Activated CD4-positive, alpha-beta T cell treated with anti-CD3 and anti-CD28 coated beads, Interleukin-10, Interleukin-2, amounts not matched to agents 100 ng/mL and 50 ng/mL, durations not matched to agents 16 hours and 8 hours (primary cell): Measurements from ENCODE around the gene NALCN.
"Not testable (repeated sequence)": the region's sequence is repeated elsewhere in the genome, so short reads cannot be mapped to it uniquely, and the experiment has no call there.

ENCODE experiments used
- DNase-seq: peaks from one replicate; pipeline ENCODE4 v3.0.0-alpha.2; 2020

NALCN gene

DNA sequence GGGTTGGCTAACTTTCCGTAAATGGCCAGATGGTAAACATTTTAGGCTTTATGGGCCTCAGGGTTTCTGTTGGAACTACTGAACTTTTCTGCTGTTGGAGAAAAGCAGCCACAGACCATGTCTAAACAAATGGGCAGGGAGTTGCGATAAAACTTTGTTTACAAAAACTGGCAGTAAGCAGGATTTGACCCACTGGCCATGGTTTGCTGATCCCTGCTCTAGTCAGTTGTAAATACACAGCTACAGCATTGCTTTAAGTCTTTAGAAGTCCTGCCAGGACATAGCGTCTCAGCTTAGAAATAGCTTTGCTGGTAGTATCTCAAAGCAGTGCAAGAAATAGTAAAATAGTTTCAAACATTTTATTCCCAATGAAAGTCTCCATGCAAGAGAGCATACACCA is 88.4 kb downstream of the NALCN start:
- DNase-seq = no peak

DNA sequence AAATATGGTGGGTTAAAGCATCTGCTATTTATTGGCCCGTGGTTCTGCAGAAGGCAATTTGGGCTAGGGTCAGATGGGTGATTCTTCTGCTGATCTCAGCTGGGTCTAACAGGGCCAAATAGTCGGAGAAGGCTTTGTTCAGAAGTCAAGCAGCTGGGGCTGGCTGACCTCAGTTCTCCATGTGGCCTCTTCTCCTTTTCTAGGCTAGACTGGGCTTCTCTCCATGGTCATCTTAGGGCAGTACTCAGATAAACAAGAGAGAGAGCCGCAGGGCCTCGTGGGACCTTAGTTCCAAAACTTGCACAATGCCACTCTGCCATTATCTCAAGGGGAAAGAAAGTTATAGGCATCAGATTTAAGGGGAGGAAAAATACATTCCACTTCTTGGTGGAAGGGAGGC is 89.6 kb downstream of the NALCN start:
- DNase-seq = no peak

- no peak for DNase-seq
Observed at GRCh38 chr13:101325423-101325822, 90.9 kb downstream of the NALCN start.

DNA sequence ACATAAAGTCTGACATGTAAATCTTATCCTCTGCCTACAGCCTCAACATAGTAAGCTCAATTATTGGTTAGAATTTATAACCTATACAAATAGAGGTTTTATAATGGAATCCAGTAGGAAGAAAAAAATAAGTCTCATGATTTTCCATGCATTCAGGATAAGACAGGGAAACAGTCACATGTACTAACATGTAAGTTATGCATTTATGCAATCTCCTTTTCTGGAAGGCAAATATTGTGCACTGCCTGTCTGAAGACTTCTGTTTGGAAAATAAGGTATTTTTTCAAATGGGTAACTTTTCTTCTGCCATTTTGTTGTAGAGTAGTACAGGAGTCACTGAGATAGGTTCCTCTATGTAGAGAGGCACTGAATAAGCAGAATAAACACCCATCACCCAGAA is 92.7 kb downstream of the NALCN start:
- DNase-seq = no peak

DNA sequence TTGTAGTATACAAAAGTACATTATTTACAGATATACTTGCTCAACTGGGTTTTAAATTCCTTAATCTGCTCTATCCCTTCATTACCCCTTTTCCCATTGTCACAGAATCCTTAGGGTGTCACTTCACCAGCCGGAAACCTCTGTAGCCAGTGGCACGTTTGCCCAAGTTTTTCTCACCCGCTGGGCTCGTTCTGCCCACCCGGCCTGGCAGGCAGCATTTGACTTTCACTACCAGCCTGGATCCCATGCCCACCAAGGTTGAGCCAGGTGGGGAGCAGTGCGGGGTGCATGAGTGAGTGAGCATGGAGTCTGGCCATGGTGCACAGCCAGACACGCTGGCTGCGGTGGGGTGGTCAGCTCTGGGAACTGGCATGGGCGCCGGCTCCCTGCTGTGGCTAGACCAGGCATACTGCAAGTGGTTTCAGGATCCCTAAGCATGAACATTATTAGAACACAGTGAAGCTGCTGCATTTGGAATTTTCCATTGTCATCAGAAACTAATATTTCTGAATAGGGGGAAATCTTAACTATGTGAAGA is 98.3 kb downstream of the NALCN start:
- no peak for DNase-seq

DNA sequence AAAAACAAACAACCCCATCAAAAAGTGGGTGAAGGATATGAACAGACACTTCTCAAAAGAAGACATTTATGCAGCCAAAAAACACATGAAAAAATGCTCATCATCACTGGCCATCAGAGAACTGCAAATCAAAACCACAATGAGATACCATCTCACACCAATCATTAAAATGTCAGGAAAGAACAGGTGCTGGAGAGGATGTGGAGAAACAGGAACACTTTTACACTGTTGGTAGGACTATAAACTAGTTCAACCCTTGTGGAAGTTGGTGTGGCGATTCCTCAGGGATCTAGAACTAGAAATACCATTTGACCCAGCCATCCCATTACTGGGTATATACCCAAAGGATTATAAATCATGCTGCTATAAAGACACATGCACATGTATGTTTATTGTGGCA is 102.8 kb downstream of the NALCN start:
- DNase-seq = not testable (repeated sequence)

DNA sequence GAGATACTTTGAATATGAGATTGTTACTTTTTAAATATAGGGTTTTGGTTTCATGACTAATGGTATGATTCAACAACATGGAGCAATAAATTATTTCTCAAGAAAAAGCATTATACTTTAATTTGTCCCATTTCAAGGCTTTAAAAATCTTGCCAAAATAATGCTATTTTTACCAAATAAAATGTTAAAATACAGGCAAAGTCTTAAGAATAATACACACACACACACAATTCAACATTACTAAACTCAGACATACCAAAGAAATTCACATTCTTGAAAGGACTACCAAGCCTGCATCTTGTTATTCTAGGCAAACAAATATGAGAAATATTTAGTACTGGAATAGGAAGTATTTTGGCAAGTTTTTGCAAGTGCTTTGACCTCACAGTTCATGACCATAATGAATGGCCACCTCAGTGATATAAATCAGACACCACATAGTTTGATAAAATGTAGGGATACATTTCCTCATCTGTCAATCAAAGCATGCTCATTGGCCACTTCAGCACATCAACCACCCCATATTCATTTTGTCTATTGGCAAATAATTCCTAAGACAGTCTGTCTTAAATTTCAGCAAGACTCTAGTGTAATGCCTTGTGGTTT is 107.2 kb downstream of the NALCN start:
- DNase-seq = no peak

GRCh38 chr13:101308247-101309013 is 107.9 kb downstream of the NALCN start:
- no peak for DNase-seq

DNA sequence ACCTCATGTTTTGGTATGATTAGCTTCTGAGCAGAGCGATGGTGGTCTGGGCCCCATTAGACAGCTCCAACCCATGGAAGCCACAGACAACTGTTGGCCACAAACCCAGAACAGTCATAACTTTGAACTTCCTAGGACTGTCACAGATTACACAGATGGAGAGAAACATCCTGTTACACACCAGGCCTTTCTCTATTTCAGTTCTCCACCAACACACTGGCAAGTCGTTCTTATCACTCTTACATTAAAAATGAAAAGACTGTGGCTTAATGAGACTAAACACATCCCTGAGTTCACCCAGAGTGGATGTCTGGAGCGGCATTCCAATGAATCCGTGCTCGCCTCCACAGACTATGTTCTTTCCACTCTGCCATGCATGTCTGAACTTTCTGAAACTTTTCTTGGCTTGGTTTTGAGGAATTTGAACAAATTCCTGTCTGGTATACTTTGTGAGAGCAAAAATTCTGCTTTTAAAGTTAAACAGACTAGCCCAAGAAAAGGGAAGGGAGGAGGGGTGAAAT is 109.1 kb downstream of the NALCN start:
- DNase-seq = no peak

- DNase-seq = no peak
Observed at GRCh38 chr13:101306773-101307172, 109.5 kb downstream of the NALCN start.

GRCh38 chr13:101305981-101306411 is 110.3 kb downstream of the NALCN start:
- DNase-seq = no peak

DNA sequence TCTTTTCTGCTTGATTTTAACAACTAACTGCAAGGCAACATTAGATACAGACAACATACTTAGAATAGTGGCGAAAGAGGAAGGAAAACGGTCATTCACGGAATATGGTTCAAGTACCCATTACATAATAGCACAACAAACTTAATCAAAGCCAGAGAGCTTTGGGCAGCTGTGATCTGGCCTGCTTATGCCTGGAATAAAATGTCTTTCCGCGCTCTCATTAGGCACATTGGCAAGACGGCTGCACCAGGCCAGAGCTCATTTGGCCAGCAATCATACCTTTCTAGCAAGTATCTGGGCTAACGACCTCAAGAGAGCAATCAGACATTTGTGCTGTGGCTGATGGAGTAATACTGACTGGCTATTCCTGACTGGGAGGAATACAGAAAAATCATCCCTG is 112.8 kb downstream of the NALCN start:
- DNase-seq = no peak

DNA sequence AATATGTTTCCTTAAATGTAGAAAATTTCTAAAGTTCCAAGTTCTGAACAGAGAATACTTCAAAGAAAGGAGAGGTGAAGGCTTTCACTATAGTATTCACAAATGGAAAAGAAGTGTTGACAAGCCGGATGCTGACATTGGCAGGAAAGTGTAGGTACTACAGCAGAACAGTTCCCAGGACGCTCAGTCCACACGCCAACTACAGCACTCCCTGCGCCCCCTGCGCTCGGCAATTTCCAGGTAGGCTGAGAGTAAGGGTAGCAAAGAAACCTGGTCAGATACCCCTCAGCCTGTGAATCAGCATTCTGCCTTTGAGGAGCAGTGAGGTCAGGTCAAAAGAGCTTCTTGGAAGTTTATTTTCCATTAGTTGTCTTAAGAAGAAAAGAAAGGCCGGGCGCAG is 115.3 kb downstream of the NALCN start:
- DNase-seq = no peak

- DNase-seq = no peak
Observed at GRCh38 chr13:101300531-101300930, 115.8 kb downstream of the NALCN start.

GRCh38 chr13:101298517-101298916 is 117.8 kb downstream of the NALCN start:
- no peak for DNase-seq

GRCh38 chr13:101297794-101298193 is 118.5 kb downstream of the NALCN start:
- DNase-seq = peak; percentile 4

DNA sequence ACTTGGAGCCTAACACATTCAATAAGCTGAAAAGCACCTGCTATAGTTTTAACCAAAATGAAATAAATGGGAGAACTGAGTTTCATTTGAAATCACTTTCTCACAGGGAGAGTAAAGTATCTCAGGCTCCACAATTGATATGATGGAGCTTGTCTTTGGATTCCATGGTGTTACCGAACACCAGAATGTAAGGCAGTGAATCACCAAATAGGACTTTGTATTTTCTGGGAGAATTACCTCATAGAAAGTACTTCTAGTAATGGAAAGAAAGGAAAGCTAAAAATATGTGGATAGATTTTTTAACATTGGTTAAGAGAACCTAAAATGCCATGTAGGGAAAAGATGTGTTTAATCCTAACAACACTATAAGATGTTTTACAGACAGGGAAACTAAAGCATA is 123.6 kb downstream of the NALCN start:
- DNase-seq = no peak

DNA sequence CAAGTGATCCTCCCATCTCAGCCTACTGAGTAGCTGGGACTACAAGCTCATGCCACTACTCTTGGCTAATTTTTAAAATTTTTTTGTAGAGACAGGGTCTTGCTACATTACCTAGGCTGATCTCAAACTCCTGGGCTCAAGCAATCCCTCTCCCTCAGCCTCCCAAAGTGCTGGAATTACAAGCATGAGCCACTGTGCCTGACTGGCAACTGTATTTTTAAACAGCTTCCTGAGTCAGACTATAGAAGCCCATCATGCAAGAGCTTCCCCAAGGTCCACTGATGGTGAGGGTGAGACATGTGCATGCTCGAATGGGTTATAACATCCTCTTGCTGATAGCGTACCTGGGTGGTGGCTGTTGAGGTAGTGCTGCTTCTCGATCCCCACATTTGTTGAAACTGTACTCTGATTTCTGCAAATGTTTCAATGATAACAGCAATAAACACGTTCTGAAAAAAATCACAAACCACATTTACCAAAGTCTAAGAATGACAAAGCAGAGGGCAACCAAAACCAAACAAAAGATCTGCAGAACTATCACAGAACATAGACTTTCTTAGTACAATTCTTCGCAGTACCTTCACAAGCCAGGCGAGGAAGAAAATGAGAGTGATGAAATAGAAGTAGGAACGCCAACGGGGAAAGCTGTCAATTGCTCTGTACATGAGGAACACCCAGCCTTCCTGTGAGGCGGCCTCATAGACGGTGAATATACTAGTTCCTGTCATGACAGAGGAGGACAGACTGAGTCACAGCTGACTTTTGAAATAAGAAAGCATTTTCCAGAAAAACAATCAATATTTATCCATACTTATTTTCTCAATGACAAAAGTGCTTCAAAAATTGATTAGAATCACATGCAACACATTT is 124.4 kb downstream of the NALCN start:
- DNase-seq = peak; percentile 13

DNA sequence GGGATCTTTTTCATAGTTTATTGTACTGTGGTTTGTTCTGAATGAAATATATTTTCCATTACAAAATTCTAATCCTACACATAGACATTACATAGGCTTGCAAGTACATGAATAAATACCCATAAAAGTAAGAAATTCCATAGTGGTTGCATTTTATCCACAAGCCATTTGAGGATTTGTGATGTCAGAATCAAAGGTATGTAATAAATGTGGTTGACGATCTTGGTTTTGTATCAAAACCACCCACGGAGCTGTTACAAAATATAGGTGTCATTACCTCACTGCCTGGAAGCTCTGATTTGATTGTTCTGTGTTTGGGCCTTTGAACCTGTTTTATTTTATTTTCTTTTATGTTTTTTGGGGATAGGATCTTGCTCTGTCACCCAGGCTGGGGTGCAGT is 125.1 kb downstream of the NALCN start:
- DNase-seq = no peak

- DNase-seq = no peak
Observed at GRCh38 chr13:101289764-101290163, 126.5 kb downstream of the NALCN start.

- no peak for DNase-seq
Observed at GRCh38 chr13:101283782-101284181, 132.5 kb downstream of the NALCN start.

DNA sequence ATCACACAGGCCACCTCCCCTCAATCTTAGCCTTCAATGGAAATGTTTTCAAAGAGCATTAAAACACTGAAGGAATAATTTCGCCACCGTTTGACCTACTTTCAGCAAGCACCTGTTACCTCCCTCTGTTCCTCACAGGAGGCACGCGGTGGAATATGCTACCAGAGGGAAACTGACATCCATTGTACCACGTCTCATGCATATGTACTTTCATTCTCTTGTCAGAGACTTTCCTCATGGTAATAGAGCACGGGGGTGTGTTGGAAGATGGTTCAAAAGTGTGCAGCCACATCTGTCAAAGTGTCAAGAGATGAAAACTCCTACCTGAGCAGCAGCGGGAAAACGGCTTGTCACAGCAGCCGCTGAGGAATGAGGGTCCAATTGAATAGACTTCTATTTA is 143.4 kb downstream of the NALCN start:
- no peak for DNase-seq

DNA sequence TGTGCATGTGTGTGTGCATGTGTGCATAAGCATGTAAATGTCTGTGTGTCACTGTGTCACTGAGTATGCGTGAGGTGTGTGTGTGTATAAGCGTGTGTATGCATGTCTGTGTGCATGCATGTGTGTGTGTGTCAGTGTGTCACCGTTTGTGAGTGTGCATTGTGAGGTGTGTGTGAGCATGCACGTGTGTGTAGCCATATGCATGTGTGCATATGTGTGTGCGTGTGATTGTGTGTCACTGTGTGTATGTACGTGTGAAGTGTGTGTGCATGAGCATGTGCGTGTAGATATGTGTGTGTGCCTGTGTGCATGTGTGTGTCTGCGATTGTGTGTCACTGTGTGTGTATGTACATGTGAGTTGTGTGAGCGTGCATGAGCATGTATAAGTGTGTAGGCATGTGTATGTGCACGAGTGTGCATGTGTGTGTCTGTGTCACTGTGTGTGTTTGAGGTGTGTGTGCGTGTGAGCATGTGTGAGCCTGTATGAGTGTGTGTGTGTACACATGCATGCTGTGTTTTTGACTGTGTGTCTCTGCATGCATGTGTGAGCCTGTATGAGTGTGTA is 144.5 kb downstream of the NALCN start:
- no peak for DNase-seq
